Stimulated activated CD8-positive, alpha-beta memory T cell treated with anti-CD3 and anti-CD28 coated beads, Interleukin-4, amount 100 ng/mL, for 1 hour (primary cell): ENCODE results near the gene S100A16.
"Not testable (repeated sequence)": the region's sequence is repeated elsewhere in the genome, so short reads cannot be mapped to it uniquely, and the experiment has no call there.

ENCODE experiments used
- DNase-seq, 2 donors: peaks; one replicate each; pipeline ENCODE4 v3.0.0-alpha.2; 2020; ENCODE audit warnings: low read depth in 2 of 2, low spot score in 1 of 2

The S100A16 gene

DNA sequence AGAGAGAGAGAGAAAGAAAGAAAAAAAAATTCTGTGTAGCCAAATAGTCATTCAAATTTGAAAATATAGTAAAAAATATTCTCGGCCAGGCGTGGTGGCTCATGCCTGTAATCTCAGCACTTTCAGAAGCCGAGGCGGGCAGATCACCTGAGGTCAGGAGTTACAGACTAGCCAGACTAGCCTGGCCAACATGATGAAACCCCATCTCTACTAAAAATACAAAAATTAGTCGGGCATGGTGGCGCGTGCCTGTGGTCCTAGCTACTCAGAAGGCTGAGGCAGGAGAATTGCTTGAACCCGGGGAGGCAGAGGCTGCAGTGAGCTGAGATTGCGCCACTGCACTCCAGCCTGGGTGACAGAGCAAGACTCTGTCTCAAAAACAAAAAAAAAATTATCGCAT, 24.9 kb downstream of the S100A16 start:
- not testable (repeated sequence) for DNase-seq

GRCh38 chr1:153587314-153587713, 25.6 kb downstream of the S100A16 start:
- no peak for DNase-seq

GRCh38 chr1:153586347-153586746, 26.6 kb downstream of the S100A16 start:
- DNase-seq = no peak

- no peak for DNase-seq
Measured at GRCh38 chr1:153585006-153585405, 27.9 kb downstream of the S100A16 start.

- no peak for DNase-seq
Measured at GRCh38 chr1:153583976-153584375, 29.0 kb downstream of the S100A16 start.

GRCh38 chr1:153583514-153583913, 29.4 kb downstream of the S100A16 start:
- DNase-seq = not testable (repeated sequence)

GRCh38 chr1:153582836-153583235, 30.1 kb downstream of the S100A16 start:
- DNase-seq = not testable (repeated sequence)

GRCh38 chr1:153578936-153579335, 34.0 kb downstream of the S100A16 start:
- DNase-seq = no peak

DNA sequence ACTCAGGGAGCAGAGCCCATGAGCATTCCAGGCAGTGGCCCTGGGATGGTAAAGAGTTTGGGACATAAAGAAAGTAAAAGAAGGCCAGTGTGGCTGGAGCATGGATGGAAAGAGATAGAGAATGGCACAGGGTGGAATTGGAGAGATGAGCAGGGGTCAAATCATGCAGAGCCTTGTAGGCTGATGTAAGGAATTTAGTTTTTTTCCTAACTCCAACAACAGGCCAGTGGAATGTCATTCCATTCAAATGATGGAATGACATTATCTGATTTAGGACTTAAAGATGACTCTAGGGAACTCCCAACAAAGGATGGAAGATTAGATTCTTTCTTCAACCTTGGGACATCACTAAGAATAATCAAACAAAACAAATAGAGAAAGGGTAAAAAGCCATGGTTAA, 34.4 kb downstream of the S100A16 start:
- DNase-seq = no peak

- no peak for DNase-seq
Measured at GRCh38 chr1:153577624-153578051, 35.3 kb downstream of the S100A16 start.

- no peak for DNase-seq
Measured at GRCh38 chr1:153577138-153577537, 35.8 kb downstream of the S100A16 start.

DNA sequence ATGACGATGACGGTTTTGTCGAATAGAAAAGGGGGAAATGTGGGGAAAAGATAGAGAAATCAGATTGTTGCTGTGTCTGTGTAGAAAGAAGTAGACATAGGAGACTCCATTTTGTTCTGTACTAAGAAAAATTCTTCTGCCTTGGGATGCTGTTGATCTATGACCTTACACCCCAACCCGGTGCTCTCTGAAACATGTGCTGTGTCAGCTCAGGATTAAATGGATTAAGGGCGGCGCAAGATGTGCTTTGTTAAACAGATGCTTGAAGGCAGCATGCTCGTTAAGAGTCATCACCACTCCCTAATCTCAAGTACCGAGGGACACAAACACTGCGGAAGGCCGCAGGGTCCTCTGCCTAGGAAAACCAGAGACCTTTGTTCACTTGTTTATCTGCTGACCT, 37.4 kb downstream of the S100A16 start:
- not testable (repeated sequence) for DNase-seq

- DNase-seq = not testable (repeated sequence)
Measured at GRCh38 chr1:153575081-153575491, 37.9 kb downstream of the S100A16 start.

DNA sequence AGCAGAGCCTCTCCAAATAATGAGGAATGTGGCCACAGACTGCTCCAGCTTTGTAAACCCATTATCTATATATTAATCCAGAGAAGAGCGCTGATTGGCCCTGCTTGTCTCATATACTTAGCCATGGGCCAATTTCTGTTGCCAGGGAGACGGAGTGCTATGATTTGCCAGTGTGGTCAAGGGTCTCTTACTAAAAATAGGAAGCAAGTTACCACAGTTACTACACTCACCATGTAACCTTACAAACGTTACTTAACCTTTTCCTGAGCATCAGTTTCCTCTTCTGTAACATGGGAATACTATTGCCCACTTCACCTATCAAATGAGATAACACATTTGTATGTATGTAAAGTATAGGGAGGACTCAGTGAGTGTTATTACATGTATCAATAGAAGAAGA, 39.6 kb downstream of the S100A16 start:
- no peak for DNase-seq

DNA sequence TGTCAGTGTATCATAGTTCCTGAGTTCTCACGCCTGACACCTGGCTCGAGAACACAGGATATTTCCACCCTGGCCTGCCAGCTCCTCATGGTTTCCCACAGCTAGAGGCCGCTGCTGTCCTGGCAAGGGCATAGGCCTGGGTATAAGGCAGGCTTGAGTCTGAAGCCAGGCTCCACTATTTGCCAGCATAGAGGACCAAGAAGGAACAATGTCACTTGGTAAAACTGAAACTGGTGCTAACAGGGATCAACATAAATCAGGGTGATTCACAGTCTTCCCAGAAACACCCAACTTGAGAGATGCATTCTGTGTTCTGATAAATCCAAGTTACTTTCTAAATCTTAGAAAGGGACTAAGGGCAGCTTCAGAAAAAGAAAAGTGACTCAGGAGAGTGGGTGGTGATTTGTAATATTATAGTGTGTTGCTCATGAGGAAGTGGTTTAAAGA, 40.3 kb downstream of the S100A16 start:
- DNase-seq = peak in 1 of 2 donors; percentile 18

GRCh38 chr1:153571706-153572105, 41.2 kb downstream of the S100A16 start:
- DNase-seq = no peak

DNA sequence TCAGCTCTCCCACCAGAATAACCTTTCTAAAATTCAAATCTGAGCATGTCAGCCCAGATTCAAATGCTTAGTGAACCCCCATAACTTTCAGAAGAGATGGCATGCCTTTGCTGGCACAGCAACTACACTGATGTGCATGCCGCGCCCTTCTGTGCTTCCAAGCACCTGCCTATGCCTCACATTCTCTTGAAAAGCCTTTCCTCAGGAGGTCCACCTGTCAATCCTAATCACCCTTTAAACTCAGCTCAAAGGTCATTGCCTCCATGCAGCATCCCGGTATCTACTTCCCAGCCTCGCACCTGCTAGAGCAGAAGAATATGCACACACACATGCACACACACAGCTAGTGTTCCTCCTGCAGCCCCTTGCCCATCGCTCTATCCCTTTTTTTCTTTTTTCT, 42.1 kb downstream of the S100A16 start:
- DNase-seq = no peak

DNA sequence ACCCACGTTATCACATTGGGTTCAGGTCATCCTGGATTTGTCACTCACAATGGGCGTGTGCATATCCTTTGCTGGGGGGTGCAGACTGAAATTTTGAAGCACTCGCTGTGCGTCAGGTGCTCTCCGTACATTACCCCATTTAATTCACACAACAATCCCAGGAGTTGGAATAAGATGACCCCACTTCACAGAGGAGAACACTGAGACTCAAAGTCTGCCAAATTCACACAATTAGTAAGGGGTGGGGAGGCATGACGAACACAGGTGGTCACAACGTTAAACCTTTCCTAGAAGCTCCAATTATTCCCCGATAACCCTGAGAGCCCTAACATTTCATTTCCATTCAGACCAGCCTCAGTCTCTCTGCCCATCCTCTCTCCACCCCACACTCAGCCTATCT, 43.5 kb downstream of the S100A16 start:
- no peak for DNase-seq

DNA sequence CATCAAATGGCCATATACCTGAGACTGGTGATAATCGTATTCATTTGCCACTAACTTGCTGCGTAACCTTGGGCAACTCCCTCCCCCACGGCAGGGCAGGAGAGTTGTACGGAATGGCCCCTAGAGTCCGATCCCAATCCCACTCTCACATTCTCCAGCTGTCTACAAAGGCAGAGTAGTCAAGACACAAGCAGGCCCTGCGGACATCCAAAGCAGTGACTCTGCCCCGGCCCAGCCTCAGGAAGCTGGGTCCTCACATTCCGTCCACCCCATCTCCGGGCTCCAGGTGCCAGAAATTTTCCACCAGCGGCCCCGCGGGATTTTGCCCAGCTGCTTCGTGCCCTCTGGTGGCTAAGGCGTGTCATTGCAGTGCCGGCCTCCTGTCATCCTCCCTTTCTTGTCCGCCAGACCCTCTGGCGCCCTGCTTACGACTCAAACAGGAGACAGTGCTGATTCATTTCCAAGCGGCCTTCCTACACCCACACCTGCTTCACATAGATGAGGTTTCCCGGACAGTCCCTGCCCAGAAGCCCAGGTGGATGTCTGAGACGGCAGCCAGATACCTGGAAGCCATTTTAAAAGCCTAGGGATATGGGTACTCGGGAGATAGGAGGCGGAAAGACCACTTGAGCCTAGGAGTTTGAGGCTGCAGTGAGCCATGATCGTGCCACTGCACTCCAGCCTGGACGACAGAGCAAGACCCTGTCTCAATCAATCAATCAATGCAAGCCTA, 44.4 kb downstream of the S100A16 start:
- peak; percentile 62 to 65 for DNase-seq

DNA sequence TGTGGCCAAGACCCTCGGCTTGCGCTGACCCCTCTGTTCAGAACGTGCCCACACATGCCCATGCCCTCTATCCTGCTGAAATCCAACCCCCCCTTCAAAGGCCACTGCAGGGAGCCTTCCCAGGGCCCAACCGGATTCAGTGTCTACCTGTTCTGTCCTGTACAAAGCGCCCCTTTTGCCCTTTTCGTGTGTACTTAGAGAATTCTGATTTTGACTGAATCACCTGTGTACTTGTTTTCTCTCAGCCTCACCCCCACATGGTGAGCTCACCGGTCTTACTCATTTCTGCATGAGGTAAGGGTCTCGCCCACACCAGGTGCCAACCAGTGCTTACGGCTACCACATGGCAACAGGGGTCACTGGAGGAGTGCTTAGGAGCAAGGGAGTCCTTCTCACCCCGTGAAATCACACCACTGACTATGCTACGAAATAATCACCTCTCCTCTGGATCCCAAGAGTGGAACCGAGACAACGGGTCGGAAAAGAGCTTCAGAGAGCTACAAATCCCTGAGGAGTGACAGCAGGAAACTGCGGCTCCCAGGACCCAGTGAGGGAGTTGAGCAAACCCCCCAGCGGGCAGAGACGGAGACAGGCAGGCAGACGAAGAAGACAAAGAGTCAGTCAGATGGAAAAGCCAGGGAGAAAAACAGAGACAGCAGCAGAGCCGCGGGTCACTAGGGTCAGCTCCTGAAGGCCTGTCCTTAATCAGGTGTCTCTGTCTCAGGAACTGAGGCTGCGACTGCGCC, 45.1 kb downstream of the S100A16 start:
- DNase-seq = no peak

GRCh38 chr1:153566414-153567371, 46.2 kb downstream of the S100A16 start:
- DNase-seq = peak; percentile 47 to 78
